Endothelial cell of umbilical vein (primary cell): ENCODE measurements around the gene AURKAIP1. TPM values are rescaled to one million over a fixed set of nuclear protein-coding genes. Genes with fewer than 3 reads are reported as not detected.

Source experiments
- BruUV-seq: library from RNA; stranded (reverse); fragments of 400-500 nt; replicated peaks from 2 replicates; lab custom pipeline; 2021; lab: Mats Ljungman, UMichigan
- CTCF ChIA-PET: fragments of 300-600, 350-600 bp; sonication (Branson Sonifier 250); formaldehyde crosslinking; loops from one replicate; lab custom pipeline; 2021; ENCODE audit warnings: antibody characterized with exemption, inconsistent platforms; lab: Charles Lee
- POLR2A ChIA-PET: fragments of 300-600, 350-600 bp; sonication (Branson Sonifier 250); formaldehyde crosslinking; loops from one replicate; lab custom pipeline; 2021; ENCODE audit warnings: antibody characterized with exemption, inconsistent platforms; lab: Charles Lee
- DNase-seq: peaks from one replicate; pipeline ENCODE4 v3.0.0-alpha.2; 2011; ENCODE audit warnings: low read depth, low spot score
- FAIRE-seq: peaks from 2 replicates; lab custom pipeline; 2011; peaks lifted over from hg19 to GRCh38; lab: Jason Lieb, UNC
- H2AFZ ChIP-seq: 2 replicates; pipeline ENCODE4 v1.6.0; 2012; ENCODE audit warnings: low read depth, low read length, control low read depth, inconsistent platforms
- H3K27ac ChIP-seq: 2 replicates; pipeline ENCODE4 v1.5.1; 2011; ENCODE audit warnings: low read depth, mild to moderate bottlenecking, control low read depth, low read length, moderate library complexity; ENCODE audit not compliant: insufficient read depth
- H3K27me3 ChIP-seq, 2 experiments: 2 replicates each; pipeline versions ENCODE4 v1.6.0 to v1.6.1; 2011; ENCODE audit warnings: low read length in 2 of 2, mixed read lengths in 1 of 2; ENCODE audit not compliant: control insufficient read depth in 2 of 2, insufficient read depth in 2 of 2
- H3K36me3 ChIP-seq, 2 experiments: 2 replicates in 1 of 2; 3 replicates in 1 of 2; pipeline ENCODE4 v1.5.1; 2011; ENCODE audit warnings: low read length in 2 of 2, mild to moderate bottlenecking in 1 of 2, moderate library complexity in 1 of 2; ENCODE audit not compliant: control insufficient read depth in 2 of 2, insufficient read depth in 2 of 2; ENCODE audit errors: extremely low read depth in 1 of 2
- H3K4me1 ChIP-seq: 3 replicates; pipeline ENCODE4 v1.5.1; 2011; ENCODE audit warnings: mild to moderate bottlenecking, low read length; ENCODE audit not compliant: control insufficient read depth, insufficient read depth; ENCODE audit errors: extremely low read depth
- H3K4me2 ChIP-seq: 2 replicates; pipeline ENCODE4 v1.6.1; 2011; ENCODE audit warnings: low read length, control low read depth, mixed read lengths; ENCODE audit not compliant: insufficient read depth
- H3K4me3 ChIP-seq, 3 experiments: fragments of 200-600 bp in 1 of 3; sonication (generic), shearing (Covaris generic) in 1 of 3; replicated peaks in 1 of 3; 2 replicates each; pipeline ENCODE4 v1.5.1; 2011 to 2016; ENCODE audit warnings: control low read depth in 3 of 3, low read length in 3 of 3, mild to moderate bottlenecking in 2 of 3, inconsistent platforms in 1 of 3, low read depth in 1 of 3, moderate library complexity in 1 of 3; ENCODE audit not compliant: insufficient read depth in 1 of 3
- H3K79me2 ChIP-seq: 2 replicates; pipeline ENCODE4 v1.6.0; 2012; ENCODE audit warnings: low read length, inconsistent platforms; ENCODE audit not compliant: control insufficient read depth, insufficient read depth
- H3K9ac ChIP-seq: replicated peaks from 2 replicates; pipeline ENCODE3; 2011; ENCODE audit warnings: low read length, control low read depth; ENCODE audit not compliant: insufficient read depth; ENCODE audit errors: extremely low read depth
- H3K9me1 ChIP-seq: replicated peaks from 3 replicates; pipeline ENCODE4 v1.6.0; 2011; ENCODE audit warnings: mild to moderate bottlenecking, low read length; ENCODE audit not compliant: control insufficient read depth, insufficient read depth; ENCODE audit errors: extremely low read depth
- H3K9me3 ChIP-seq: replicated peaks from 2 replicates; pipeline ENCODE4 v1.5.1; 2012; ENCODE audit warnings: low read length, inconsistent platforms; ENCODE audit not compliant: control insufficient read depth, insufficient read depth
- H4K20me1 ChIP-seq: replicated peaks from 2 replicates; pipeline ENCODE3; 2011; ENCODE audit warnings: mild to moderate bottlenecking, low read length; ENCODE audit not compliant: control insufficient read depth, insufficient read depth; ENCODE audit errors: extremely low read depth
- CTCF ChIP-seq, 2 donors: IDR thresholded peaks; 1 replicate in 1 of 2; 2 replicates in 1 of 2; pipeline ENCODE4 v1.5.1; 2011; ENCODE audit warnings: low read length in 2 of 2, mild to moderate bottlenecking in 2 of 2, moderate library complexity in 2 of 2, control low read depth in 1 of 2, inconsistent platforms in 1 of 2, low read depth in 1 of 2; ENCODE audit not compliant: insufficient read depth in 1 of 2; ENCODE audit errors: extremely low read depth in 1 of 2
- EZH2 ChIP-seq: IDR thresholded peaks from 2 replicates; pipeline ENCODE4 v1.6.1; 2012; ENCODE audit warnings: borderline replicate concordance, low read depth, mild to moderate bottlenecking, moderate library complexity, low read length, inconsistent platforms; ENCODE audit not compliant: severe bottlenecking
- JUN ChIP-seq: IDR thresholded peaks from 2 replicates; pipeline ENCODE4 v1.6.1; 2011; ENCODE audit warnings: borderline replicate concordance, low read depth; ENCODE audit not compliant: insufficient read length, insufficient read depth
- MAX ChIP-seq: IDR thresholded peaks from 2 replicates; pipeline ENCODE4 v1.6.1; 2011; ENCODE audit not compliant: insufficient read depth, insufficient read length
- POLR2A ChIP-seq: IDR thresholded peaks from 2 replicates; pipeline ENCODE4 v1.6.1; 2012; ENCODE audit warnings: low read depth, mild to moderate bottlenecking, control low read depth, low read length
- dilution Hi-C: fragments of 300-500 bp; cut with MboI; formaldehyde crosslinking; loops from one replicate; pipeline ENCODE4 v1.15.0; 2019; ENCODE audit warnings: low sequenced_read_pairs; ENCODE audit not compliant: extremely low pct_ligation_motif_present
- intact Hi-C: fragments of 100-400 bp; cut with micrococcal nuclease; formaldehyde crosslinking; loops from one replicate; pipeline ENCODE4 v1.10.0; 2022
- polyA plus RNA-seq, 4 experiments: library from polyadenylated mRNA; depleted of rRNA in 3 of 4; stranded (reverse) in 3 of 4; unstranded in 1 of 4; fragments of >200 nt; gene quantifications; 2 replicates each; pipeline versions ENCODE4 v1.2.1 to v1.2.3, GENCODE V29; 2011 to 2012; ENCODE audit warnings: missing spikeins in 1 of 4
- total RNA-seq: library from RNA; stranded (reverse); gene quantifications from 2 replicates; pipeline ENCODE4 v1.2.3, GENCODE V29; 2021

AURKAIP1 gene
- total and polyA plus RNA-seq, 2 donors (not counting 3 experiments of a cell fraction or from before 2014, with no cell fraction given) = 73.3 to 151 TPM

DNA sequence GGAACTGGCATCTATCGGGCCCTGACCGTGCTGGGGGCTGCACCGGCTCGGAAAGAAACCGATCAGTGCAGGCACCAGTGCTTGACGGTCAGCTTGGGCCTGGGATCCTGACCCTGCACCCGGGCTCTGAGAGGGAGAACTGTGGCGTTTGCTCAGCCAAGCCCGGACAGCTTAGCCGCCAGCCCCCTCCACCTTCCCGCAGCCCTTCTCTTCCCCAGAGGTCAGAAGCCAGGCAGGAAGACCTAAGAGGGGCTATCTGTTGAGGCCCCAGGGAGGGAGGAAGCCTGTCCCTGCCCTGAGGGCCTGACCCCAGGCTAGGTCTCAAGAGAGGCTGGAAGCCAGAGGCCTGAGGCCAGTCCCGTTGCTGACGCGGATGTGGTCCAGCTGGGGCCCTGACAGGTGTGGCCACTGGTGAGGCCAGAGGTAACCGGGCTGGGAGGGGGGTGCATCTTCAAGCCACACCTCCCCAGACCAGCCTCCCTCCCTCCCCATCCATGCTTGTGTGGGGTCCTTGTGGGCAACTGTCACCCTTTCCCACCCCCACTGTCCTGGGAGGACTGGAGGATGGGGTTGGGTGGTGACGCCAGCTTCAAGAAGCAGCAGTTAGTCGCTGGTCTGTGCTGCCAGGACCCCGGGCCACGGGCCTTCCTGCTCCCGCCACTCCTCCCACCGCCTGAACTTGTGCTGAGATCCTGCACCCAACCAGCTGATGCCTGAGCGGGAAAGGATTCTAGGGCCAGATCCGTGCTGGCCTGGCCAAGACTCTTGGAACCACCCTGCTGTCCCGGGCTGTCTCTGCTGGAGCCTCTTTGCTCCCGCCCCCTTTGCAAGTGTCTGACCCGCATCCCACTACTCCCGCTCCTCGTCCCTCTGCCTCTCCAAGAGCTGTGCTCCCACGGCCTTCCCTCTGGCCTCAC lies 23.2 kb downstream of the AURKAIP1 start:
- Histone ChIP-seq H3K4me3 (no peak overlapping the region), H2AFZ (no peak overlapping the region), H3K4me1 (peaks cover 10% of the 10 kb centered on the region), H4K20me1 (no peaks in the 10 kb centered on the region), H3K9me1 (no peaks in the 10 kb centered on the region), H3K4me2 (no peak overlapping the region), H3K36me3 (no peaks in the 10 kb centered on the region), H3K9me3 (no peaks in the 10 kb centered on the region), H3K27ac (no peak overlapping the region), H3K9ac (no peak overlapping the region), H3K27me3 (peaks cover 11 to 23% of the 10 kb centered on the region in 2 experiments), H3K79me2 (peaks cover 16% of the 10 kb centered on the region)
- no peak for FAIRE-seq
- dilution Hi-C loops (no loop called here), intact Hi-C loops (no loop called here)
- DNase-seq = no peak
- ChIA-PET CTCF (interaction anchor here (1.4 kb wide), 1 partner anchor 20 kb away, joined by 5 read pairs; no protein-coding TSS in a partner anchor), POLR2A (no interaction called here)
- TF ChIP-seq CTCF (IDR thresholded peaks at IDR 0.05; ENCODE audit: extremely low read depth in 1 of 2, insufficient read depth in 1 of 2, low read depth in 1 of 2, low read length in 2 of 2) (no peak), JUN (no peak), MAX (no peak), EZH2 (no peak), POLR2A (peak; percentile 24)
- BruUV-seq = no TSS peak
